Thyroid gland (tissue), 4 donors: ENCODE measurements around the gene OR5AC2.

Source experiments
- CTCF ChIP-seq, 6 experiments: fragments of 200-600 bp in 3 of 6; fragments of 450-650 bp in 3 of 6; sonication (generic) in 3 of 6; IDR thresholded peaks; one replicate each; pipeline ENCODE4 v1.5.1; 2016 to 2019; ENCODE audit warnings: antibody characterized with exemption in 6 of 6, mild to moderate bottlenecking in 2 of 6, inconsistent platforms in 1 of 6, moderate library complexity in 1 of 6
- POLR2A ChIP-seq, 2 donors: fragments of 450-650 bp; IDR thresholded peaks; one replicate each; pipeline ENCODE4 v1.6.1; 2017; ENCODE audit warnings: antibody characterized with exemption in 2 of 2, mild to moderate bottlenecking in 2 of 2, moderate library complexity in 1 of 2

- no peak for TF ChIP-seq CTCF (IDR thresholded peaks at IDR 0.05)
- no peak for TF ChIP-seq POLR2A (IDR thresholded peaks at IDR 0.05)
These were observed 16.1 kb upstream of the OR5AC2 start for GRCh38 chr3:98070840-98071239.
